GM13977 (cell line): ENCODE results near the gene ZFHX3.

ENCODE experiments used
- DNase-seq: peaks from one replicate; pipeline ENCODE4 v3.0.0; 2012; ENCODE audit warnings: low spot score
- in situ Hi-C: fragments of 300-500 bp; cut with MboI; formaldehyde crosslinking; loops from one replicate; pipeline ENCODE4 v1.12.0; 2022; ENCODE audit warnings: low sequenced_read_pairs, low pct_unique_long_range_greater_than_20kb, mixed read lengths, inconsistent platforms; ENCODE audit not compliant: unreplicated experiment
- TF ChIP-seq, protein P1 (sequence below): IDR thresholded peaks from 2 replicates; pipeline ENCODE4 v1.5.1; 2012; ENCODE audit warnings: mild to moderate bottlenecking, control low read depth; ENCODE audit not compliant: insufficient read depth; ENCODE audit errors: extremely low read depth, missing control alignments

Gene ZFHX3

DNA sequence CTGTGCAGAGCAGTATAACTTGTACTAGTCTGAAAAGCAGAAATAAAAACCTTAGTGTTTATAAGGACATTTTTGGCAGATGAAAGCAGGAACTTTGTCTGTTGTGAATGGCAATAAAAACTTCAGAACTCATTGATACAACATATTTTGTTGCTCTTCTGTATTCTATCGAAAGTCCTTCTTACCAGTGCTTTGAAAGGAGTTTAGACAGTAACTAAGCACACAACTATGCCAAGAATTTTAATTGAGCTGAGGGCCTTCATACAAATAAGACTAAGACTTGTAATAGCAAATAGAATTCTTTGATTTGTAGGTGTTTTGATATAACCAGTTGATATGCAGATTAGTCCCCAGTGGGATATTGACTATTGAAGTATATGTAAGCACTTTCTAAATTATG is 308.4 kb downstream of the ZFHX3 start:
- no peak for DNase-seq
- in situ Hi-C loops, result no loop called here
- TF ChIP-seq, protein P1, sequence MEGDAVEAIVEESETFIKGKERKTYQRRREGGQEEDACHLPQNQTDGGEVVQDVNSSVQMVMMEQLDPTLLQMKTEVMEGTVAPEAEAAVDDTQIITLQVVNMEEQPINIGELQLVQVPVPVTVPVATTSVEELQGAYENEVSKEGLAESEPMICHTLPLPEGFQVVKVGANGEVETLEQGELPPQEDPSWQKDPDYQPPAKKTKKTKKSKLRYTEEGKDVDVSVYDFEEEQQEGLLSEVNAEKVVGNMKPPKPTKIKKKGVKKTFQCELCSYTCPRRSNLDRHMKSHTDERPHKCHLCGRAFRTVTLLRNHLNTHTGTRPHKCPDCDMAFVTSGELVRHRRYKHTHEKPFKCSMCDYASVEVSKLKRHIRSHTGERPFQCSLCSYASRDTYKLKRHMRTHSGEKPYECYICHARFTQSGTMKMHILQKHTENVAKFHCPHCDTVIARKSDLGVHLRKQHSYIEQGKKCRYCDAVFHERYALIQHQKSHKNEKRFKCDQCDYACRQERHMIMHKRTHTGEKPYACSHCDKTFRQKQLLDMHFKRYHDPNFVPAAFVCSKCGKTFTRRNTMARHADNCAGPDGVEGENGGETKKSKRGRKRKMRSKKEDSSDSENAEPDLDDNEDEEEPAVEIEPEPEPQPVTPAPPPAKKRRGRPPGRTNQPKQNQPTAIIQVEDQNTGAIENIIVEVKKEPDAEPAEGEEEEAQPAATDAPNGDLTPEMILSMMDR, result no peak

- in situ Hi-C loops, result no loop called here
- TF ChIP-seq, protein P1, result no peak
- DNase-seq, result no peak
These were observed 311.9 kb downstream of the ZFHX3 start for GRCh38 chr16:72736074-72736473.
